ENCODE results near the gene SPRR2A.

DNA sequence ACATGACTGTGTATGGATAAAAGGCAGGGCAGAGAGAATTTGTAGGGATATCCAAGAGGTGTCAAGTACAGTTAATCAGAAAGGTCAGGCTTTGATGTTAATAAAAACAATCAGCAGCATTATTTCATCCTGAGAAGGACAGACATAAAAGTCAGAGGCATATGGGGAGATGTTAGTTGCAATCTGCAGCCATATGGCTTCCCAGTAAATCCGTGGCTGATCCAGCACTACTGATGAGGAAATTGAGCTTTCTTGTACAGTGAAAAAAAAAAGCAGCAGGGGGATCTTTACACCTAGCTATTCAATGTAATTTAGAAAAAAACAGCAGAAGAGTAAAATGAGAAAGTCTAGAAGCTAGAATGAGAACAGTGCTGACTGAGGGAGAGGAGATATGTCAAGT, 28.5 kb downstream of the SPRR2A start:
- TF ChIP-seq, protein P1, sequence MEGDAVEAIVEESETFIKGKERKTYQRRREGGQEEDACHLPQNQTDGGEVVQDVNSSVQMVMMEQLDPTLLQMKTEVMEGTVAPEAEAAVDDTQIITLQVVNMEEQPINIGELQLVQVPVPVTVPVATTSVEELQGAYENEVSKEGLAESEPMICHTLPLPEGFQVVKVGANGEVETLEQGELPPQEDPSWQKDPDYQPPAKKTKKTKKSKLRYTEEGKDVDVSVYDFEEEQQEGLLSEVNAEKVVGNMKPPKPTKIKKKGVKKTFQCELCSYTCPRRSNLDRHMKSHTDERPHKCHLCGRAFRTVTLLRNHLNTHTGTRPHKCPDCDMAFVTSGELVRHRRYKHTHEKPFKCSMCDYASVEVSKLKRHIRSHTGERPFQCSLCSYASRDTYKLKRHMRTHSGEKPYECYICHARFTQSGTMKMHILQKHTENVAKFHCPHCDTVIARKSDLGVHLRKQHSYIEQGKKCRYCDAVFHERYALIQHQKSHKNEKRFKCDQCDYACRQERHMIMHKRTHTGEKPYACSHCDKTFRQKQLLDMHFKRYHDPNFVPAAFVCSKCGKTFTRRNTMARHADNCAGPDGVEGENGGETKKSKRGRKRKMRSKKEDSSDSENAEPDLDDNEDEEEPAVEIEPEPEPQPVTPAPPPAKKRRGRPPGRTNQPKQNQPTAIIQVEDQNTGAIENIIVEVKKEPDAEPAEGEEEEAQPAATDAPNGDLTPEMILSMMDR (IDR thresholded peaks at IDR 0.05; ENCODE audit: low read depth, low read length), result no peak
- TF ChIP-seq EZH2phosphoT487 (IDR thresholded peaks at IDR 0.05; ENCODE audit: low read depth), result no peak

Data from OCI-LY3 (cell line).